Stimulated activated naive B cell treated with anti-CD40 and anti-IgM and Interleukin-4, amounts not matched to agents 10 μg/mL and 1 μg/mL and 100 μg/mL, for 72 hours (primary cell): Measurements from ENCODE around the gene CCT8.
"Not testable (repeated sequence)": the region's sequence is repeated elsewhere in the genome, so short reads cannot be mapped to it uniquely, and the experiment has no call there.

Experiments used
- ATAC-seq, 2 donors: fragments of 150-1000 bp; cut with Tn5 transposase; replicated peaks; 2 replicates each; pipeline ENCODE4 v1.10.0; 2021; ENCODE audit warnings: moderate library complexity in 1 of 2
- DNase-seq: peaks from one replicate; pipeline ENCODE4 v3.0.0; 2021
- H3K27ac Mint-ChIP-seq: one replicate; pipeline ENCODE4 v1.8.0; 2022; ENCODE audit warnings: mild to moderate bottlenecking, mixed read lengths
- H3K27me3 Mint-ChIP-seq, 2 donors: one replicate each; pipeline ENCODE4 v1.8.0; 2022; ENCODE audit warnings: mixed read lengths in 2 of 2
- H3K36me3 Mint-ChIP-seq, 2 donors: one replicate each; pipeline ENCODE4 v1.8.0; 2022; ENCODE audit warnings: mixed read lengths in 2 of 2, mild to moderate bottlenecking in 1 of 2
- H3K4me1 Mint-ChIP-seq, 2 donors: one replicate each; pipeline ENCODE4 v1.8.0; 2022; ENCODE audit warnings: mixed read lengths in 2 of 2, mild to moderate bottlenecking in 1 of 2
- H3K4me3 Mint-ChIP-seq, 2 donors: one replicate each; pipeline ENCODE4 v1.8.0; 2022; ENCODE audit warnings: mild to moderate bottlenecking in 2 of 2, mixed read lengths in 2 of 2, moderate library complexity in 1 of 2
- H3K9me3 Mint-ChIP-seq, 2 donors: one replicate each; pipeline ENCODE4 v1.8.0; 2022; ENCODE audit warnings: mixed read lengths in 2 of 2, mild to moderate bottlenecking in 1 of 2

The CCT8 gene

DNA sequence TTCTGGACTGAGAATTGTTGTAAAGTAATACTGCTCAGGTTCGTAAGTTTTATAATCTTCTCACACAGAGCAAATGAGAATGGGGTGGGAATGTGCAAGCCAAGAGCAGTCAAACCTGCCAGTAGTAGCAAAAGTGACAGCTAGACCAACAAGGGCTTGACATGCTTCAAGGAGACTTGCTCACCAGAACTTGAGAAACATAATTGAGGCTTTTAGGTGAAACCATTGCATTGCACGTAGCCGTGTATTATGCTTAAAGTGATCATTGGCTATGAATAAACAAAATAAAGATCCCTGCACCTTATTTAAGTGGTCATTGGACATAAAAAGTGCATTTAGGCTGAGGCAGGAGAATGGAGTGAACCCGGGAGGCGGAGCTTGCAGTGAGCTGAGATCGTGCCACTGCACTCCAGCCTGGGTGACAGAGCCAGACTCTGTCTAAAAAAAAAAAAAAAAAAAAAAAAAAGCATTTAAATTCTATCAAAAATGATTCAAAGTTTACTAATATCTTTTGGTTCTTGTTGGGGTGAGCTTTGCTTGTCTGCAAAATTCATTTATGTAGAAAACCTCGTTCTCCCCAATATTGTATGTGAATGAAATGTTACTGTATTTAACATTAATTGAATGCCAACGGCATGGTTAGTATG is 11.8 kb upstream of the CCT8 start:
- H3K9me3 Mint-ChIP-seq = no peaks in the 10 kb centered on the region
- peaks cover 6 to 8% of the 10 kb centered on the region in 2 donors for H3K36me3 Mint-ChIP-seq
- H3K4me1 Mint-ChIP-seq = peaks cover 5 to 7% of the 10 kb centered on the region in 2 donors
- H3K27me3 Mint-ChIP-seq = no peaks in the 10 kb centered on the region
- no peak for ATAC-seq
- no peak for DNase-seq
- H3K27ac Mint-ChIP-seq = no peak overlapping the region
- no peak overlapping the region for H3K4me3 Mint-ChIP-seq

DNA sequence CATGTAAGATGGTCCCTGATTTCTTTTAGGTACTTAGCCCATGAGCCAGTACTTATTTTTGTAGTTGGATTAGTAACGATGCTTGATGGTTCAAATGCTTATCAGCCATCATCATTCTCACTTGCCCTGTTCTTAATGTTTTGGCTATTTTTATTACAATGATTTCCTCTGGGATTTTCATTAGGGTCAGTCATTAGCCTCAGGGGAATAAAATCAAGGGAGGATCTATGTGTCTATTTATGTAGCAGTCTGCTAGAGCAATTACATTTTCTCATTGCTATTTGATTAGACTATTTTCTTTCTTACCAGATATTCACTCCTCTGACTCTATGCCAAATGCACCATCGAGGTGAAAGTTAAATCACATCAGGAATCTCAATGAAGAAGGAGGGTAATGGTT is 10.9 kb upstream of the CCT8 start:
- ATAC-seq (no peak), DNase-seq (no peak)
- Mint-ChIP-seq H3K27me3 (no peaks in the 10 kb centered on the region), H3K27ac (no peak overlapping the region), H3K9me3 (no peaks in the 10 kb centered on the region), H3K4me3 (no peak overlapping the region), H3K36me3 (peaks cover 6 to 8% of the 10 kb centered on the region in 2 donors), H3K4me1 (peaks cover 12 to 14% of the 10 kb centered on the region in 2 donors)

DNA sequence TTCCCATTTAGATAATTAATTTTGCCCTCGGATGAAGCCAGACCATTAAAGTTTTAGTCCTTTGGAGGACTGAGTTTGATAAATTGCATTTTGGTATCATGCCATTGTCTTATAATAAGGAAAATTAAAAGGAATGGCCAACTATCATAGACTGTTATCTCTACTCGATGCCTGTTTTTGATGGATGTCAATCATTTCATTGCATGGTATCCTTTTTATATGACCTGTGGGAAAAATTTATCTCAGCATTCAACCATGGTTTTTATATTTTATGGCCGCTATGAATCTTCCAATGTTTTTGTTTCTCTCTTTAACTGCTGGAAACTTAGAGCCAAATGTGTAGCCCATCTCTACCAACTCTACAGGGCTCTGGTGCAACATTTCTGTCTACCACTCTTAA is 9.9 kb upstream of the CCT8 start:
- H3K27ac Mint-ChIP-seq = no peak overlapping the region
- H3K4me1 Mint-ChIP-seq = peaks cover 21 to 24% of the 10 kb centered on the region in 2 donors
- ATAC-seq = no peak
- peaks cover 6 to 14% of the 10 kb centered on the region in 2 donors for H3K36me3 Mint-ChIP-seq
- no peaks in the 10 kb centered on the region for H3K27me3 Mint-ChIP-seq
- H3K4me3 Mint-ChIP-seq = no peak overlapping the region
- no peak for DNase-seq
- H3K9me3 Mint-ChIP-seq = no peaks in the 10 kb centered on the region

DNA sequence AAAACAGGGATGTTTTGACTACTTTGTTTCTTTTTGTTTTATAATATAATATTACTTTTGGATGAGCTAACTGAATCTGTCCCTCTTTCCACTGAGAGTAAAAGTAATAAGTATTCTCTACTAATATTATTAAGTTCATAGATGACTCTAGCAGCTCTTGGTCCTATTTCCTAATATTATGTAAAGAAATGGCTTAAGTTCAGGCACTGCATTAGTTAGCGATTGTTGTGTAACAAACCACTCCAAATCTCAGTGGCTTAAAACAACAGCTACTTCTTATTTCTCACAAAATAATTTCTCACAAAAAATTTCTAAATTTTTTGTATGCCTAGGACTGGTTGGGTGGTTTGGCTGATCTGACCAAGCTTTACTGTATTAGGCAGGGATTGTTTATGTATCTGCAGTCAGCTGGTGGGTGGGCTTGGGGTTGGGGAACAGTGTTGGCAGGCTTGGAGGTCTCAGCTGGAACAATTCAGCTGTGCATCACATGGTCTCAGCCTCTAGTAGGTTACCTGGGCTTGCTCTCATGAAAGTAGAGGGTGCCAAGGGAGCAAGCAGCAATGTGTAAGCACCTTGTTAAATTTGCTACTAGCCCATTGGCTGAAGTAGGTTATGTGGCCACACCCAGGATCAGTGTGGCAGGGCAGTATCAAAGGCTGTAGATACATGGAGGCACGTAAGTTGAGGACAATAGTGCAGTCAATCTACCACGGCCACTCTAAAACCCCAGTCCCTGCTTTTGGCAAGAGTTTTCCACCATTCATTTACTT is 8.8 kb upstream of the CCT8 start:
- peaks cover 24 to 34% of the 10 kb centered on the region in 2 donors for H3K4me1 Mint-ChIP-seq
- ATAC-seq = no peak
- no peak overlapping the region for H3K27ac Mint-ChIP-seq
- H3K9me3 Mint-ChIP-seq = peaks cover 0 to 1% of the 10 kb centered on the region in 2 donors
- DNase-seq = no peak
- peaks cover 6 to 14% of the 10 kb centered on the region in 2 donors for H3K36me3 Mint-ChIP-seq
- no peak overlapping the region for H3K4me3 Mint-ChIP-seq
- no peaks in the 10 kb centered on the region for H3K27me3 Mint-ChIP-seq

DNA sequence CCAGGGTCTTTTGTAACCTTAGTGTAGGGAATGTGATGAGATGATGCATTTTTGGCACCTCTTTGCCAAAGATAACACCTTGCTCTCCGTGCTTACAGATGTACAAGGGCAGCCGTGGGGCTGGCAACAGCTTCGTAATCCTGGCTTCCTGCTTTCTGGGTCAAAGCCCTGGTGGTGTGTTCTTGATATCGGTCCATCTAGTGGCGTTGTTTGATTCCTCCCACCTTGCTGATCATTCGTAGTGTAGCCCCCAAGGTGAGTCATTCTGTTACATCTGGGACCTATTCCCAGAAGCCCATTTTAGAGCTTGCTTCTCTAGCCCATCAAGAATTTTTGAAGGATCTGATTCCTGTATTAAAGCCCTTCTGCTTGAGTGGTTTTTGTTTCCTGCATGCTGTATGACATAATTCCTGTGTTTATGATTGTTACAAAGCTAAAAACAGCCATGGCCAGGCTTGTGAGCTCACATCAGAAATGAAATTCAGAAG is 7.0 kb upstream of the CCT8 start:
- Mint-ChIP-seq H3K9me3 (peaks cover 0 to 1% of the 10 kb centered on the region in 2 donors), H3K27me3 (no peaks in the 10 kb centered on the region), H3K4me1 (peaks cover 30 to 39% of the 10 kb centered on the region in 2 donors), H3K36me3 (peaks cover 6 to 10% of the 10 kb centered on the region in 2 donors), H3K4me3 (peak overlapping the region; percentile 32 to 44), H3K27ac (peak overlapping the region; percentile 80)
- no peak for ATAC-seq
- DNase-seq = no peak

DNA sequence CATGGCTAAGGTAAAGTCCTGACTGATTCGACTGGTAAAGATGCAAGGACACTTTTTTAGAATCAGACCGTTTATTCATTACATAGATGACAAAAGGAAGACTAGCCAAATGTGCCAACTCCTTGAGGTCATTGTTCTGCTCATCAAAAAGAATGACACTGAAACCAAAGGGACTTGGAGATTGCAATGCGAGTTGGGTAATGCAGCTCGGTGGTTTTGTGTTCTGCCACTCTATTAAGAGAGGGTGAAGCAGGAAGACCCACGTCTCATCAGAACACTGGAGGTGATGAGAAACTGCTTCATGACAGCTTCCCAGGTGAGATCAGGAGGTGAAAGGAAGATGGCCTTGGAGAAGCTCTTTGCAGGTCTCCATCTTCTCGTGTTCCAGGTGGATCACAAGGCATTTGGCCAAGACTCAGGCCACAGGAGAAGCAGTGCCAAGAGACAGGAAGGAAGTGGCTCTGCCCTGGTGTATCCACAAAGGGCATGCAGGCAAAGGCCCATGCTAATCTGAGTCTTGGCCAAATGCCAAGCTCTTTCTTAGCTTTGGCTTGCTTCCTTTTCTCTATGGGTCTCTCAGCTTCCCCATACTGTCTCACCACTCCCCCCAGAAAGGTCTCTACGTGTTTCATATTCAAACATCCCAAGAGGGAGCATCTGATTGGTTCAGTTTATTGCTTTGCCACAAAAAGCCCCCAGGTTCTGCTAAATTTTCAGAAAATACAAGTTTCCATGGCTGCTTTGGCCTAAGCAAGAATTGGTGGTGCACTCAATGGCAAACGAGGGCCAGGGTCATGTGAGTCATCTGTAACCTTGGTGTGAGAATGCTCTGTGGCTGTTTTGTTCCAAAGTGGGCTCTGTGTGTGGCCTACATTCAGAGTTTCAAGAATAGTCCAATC is 5.7 kb upstream of the CCT8 start:
- H3K36me3 Mint-ChIP-seq = peaks cover 6 to 11% of the 10 kb centered on the region in 2 donors
- peak; percentile 81 to 88 for ATAC-seq

DNA sequence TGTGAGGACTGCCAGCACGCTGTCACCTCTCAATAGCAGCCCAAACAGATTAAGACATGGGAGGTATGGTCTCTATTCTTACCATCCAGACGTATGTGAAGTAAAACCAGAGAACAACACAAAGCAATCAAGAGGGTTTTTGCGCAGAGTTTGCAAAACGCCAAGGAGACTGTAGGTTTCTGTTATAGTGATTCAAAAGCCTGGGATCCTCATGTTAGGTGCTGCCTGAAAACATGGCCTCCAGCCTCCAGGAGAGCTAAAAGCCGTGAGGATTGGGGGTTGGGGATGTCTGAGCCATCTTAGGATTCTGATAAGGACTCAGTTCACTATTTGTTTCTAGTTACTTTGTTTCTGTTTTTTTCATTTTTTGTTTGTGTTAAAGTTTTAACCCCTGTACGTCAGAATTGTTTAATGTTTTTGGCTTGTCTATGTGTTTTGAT is 4.2 kb upstream of the CCT8 start:
- Mint-ChIP-seq H3K9me3 (peaks cover 0 to 1% of the 10 kb centered on the region in 2 donors), H3K27me3 (no peaks in the 10 kb centered on the region), H3K4me3 (peak overlapping the region; percentile 92 to 94), H3K36me3 (peaks cover 11 to 20% of the 10 kb centered on the region in 2 donors), H3K4me1 (peaks cover 38 to 48% of the 10 kb centered on the region in 2 donors), H3K27ac (peak overlapping the region; percentile 98)
- DNase-seq (peak; percentile 11), ATAC-seq (no peak)

More for the DNA sequence above, 5.7 kb upstream of the CCT8 start:
- peaks cover 33 to 43% of the 10 kb centered on the region in 2 donors for H3K4me1 Mint-ChIP-seq
- peak overlapping the region; percentile 80 for H3K27ac Mint-ChIP-seq
- DNase-seq = peak; percentile 74
- H3K9me3 Mint-ChIP-seq = peaks cover 0 to 1% of the 10 kb centered on the region in 2 donors
- H3K27me3 Mint-ChIP-seq = no peaks in the 10 kb centered on the region
- H3K4me3 Mint-ChIP-seq = peak overlapping the region; percentile 29 to 44

DNA sequence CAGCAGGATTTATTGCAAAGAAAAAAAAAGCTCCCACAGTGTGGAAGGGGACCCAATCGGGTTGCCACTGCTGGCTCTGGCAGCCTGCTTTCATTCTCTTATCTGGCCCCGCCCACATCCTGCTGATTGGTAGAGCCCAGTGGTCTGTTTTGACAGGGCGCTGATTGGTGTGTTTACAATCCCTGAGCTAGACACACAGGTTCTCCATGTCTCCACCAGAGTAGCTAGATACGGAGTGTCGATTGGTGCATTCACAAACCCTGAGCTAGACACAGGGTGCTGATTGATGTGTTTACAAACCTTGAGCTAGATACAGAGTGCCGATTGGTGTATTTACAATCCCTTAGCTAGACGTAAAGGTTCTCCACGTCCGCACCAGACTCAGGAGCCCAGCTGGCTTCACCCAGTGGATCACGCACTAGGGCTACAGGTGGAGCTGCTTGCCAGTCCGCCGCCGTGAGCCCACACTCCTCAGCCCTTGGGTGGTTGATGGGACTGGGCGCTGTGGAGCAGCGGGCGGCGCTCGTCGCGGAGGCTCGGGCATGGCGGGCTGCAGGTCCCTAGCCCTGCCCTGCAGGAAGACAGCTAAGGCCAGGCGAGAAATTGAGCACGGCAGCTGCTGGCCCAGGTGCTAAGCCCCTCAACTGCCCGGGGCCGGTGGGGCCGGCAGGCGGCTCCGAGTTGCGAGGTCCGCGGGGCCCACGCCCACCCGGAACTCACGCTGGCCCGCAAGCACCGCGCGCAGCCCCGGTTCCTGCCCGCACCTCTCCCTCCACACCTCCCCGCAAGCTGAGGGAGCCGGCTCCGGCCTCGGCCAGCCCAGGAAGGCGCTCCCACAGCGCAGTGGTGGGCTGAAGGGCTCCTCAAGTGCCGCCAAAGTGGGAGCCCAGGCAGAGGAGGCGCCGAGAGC is 3.5 kb upstream of the CCT8 start:
- not testable (repeated sequence) for ATAC-seq, H3K27me3 Mint-ChIP-seq, H3K9me3 Mint-ChIP-seq
- peak overlapping the region; percentile 92 to 94 for H3K4me3 Mint-ChIP-seq
- peak; percentile 82 for DNase-seq
- H3K27ac Mint-ChIP-seq = peak overlapping the region; percentile 98
- H3K36me3 Mint-ChIP-seq = peaks cover 16 to 25% of the 10 kb centered on the region in 2 donors
- H3K4me1 Mint-ChIP-seq = peaks cover 42 to 55% of the 10 kb centered on the region in 2 donors

DNA sequence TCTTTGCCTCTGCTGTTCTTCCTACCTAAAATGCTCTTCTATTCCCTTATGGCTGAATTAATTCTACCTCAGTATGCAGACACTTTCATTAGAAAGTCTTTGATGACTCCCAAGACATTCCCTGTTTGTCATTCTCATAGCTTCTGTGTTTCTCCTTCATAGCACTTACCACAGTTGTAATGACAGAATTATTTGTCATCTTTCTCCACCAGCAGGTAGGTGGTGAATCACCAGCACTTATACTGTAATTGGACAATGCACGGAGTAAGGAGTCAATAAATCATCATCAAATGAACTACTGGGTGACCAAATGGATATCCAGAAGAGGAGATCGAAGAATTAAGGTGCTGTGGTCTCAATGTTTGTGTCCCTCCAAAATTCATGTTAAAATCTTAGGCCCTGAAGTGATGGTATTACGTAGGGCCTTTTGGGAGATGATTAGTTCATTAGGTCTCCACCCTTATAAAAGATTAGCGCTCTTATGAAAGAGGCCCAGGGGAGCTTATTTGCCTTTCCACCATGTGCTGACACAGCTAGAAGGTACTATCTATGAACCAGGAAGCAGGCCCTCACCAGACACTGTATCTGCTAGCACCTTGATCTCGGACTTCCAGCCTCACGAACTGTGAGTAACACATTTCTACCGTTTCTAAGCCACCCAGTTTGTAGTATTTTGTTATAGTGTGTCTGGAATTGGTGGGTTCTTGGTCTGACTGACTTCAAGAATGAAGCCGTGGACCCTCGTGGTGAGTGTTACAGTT is 2.4 kb upstream of the CCT8 start:
- ATAC-seq = no peak

DNA sequence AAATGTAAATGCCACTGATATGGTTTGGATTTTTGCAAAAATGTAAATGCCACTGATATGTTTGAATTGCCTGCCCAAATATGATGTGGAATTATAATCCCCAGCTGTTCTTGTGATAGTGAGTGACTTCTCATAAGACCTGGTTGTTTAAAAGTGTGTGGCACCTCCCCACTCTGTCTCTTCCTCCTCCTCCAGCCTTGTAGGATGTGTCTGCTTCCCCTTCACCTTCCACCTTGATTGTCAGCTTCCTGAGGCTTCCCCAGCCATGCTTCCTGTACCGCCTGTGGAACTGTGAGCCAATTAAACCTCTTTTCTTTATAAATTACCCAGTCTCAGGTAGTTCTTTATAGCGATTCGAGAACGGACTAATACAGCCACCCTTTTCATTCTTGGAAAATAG is 1.3 kb upstream of the CCT8 start:
- no peak for DNase-seq
- Mint-ChIP-seq H3K27ac (peak overlapping the region; percentile 57), H3K4me3 (peak overlapping the region in 1 of 2 donors; percentile 45), H3K27me3 (no peaks in the 10 kb centered on the region), H3K4me1 (peaks cover 39 to 53% of the 10 kb centered on the region in 2 donors), H3K36me3 (peaks cover 18 to 32% of the 10 kb centered on the region in 2 donors), H3K9me3 (peaks cover 0 to 1% of the 10 kb centered on the region in 2 donors)
- ATAC-seq = no peak

More for the DNA sequence above, 2.4 kb upstream of the CCT8 start:
- peak overlapping the region in 1 of 2 donors; percentile 92 for H3K4me3 Mint-ChIP-seq
- H3K36me3 Mint-ChIP-seq = peaks cover 21 to 32% of the 10 kb centered on the region in 2 donors
- DNase-seq = no peak
- H3K27me3 Mint-ChIP-seq = no peaks in the 10 kb centered on the region
- peaks cover 0 to 1% of the 10 kb centered on the region in 2 donors for H3K9me3 Mint-ChIP-seq
- H3K4me1 Mint-ChIP-seq = peaks cover 48 to 62% of the 10 kb centered on the region in 2 donors
- H3K27ac Mint-ChIP-seq = peak overlapping the region; percentile 98

DNA sequence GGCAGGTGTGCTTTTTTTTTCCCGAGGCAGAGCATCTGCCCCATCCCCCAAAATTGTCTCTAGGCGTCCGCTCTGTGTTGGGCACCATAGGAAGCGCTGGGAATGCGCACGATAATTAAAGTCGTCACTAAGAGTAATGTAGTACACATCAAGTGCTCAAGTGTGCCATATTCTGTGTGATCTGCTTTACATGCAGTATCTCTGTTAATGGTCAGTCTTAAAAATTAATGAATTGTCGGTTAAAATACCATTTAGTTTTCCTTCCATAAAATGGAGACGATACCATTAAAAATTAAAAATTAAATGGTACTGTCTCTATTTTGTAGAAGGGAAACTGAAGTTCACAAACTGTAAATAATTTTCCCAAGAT is 544 bp upstream of the CCT8 start:
- Mint-ChIP-seq H3K9me3 (peaks cover 0 to 1% of the 10 kb centered on the region in 2 donors), H3K36me3 (peaks cover 20 to 35% of the 10 kb centered on the region in 2 donors), H3K4me1 (peaks cover 33 to 45% of the 10 kb centered on the region in 2 donors), H3K27me3 (no peaks in the 10 kb centered on the region), H3K4me3 (peak overlapping the region; percentile 97 to 99), H3K27ac (peak overlapping the region; percentile 100)
- no peak for DNase-seq
- peak; percentile 29 to 34 for ATAC-seq

DNA sequence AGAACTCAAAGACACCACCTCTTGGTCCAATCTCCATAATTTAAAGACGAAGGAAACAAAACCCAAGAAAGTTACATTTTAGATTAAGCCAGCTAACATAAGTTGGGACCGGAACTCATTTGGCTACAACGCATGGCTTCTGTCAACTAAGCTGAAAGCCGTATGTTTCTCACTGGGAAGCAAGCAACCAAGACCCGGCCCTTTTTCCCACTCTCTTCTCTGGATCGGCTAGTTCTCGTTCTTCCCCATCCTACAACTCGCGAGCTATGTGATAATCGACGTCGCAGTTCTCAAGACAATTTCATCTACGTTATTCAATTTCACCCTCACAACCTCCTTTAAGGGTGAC is 601 bp downstream of the CCT8 start:
- Mint-ChIP-seq H3K4me3 (peak overlapping the region; percentile 97 to 99), H3K27ac (peak overlapping the region; percentile 100), H3K9me3 (peaks cover 0 to 1% of the 10 kb centered on the region in 2 donors), H3K4me1 (peaks cover 28 to 33% of the 10 kb centered on the region in 2 donors), H3K36me3 (peaks cover 20 to 30% of the 10 kb centered on the region in 2 donors), H3K27me3 (no peaks in the 10 kb centered on the region)
- no peak for ATAC-seq
- no peak for DNase-seq
